ENCODE results near the gene GXYLT2.
A peak's percentile ranks its signal among the peaks of the same experiment; 100 is the strongest.
"Not testable (repeated sequence)": the region's sequence is repeated elsewhere in the genome, so short reads cannot be mapped to it uniquely, and the experiment has no call there.

Gene GXYLT2

DNA sequence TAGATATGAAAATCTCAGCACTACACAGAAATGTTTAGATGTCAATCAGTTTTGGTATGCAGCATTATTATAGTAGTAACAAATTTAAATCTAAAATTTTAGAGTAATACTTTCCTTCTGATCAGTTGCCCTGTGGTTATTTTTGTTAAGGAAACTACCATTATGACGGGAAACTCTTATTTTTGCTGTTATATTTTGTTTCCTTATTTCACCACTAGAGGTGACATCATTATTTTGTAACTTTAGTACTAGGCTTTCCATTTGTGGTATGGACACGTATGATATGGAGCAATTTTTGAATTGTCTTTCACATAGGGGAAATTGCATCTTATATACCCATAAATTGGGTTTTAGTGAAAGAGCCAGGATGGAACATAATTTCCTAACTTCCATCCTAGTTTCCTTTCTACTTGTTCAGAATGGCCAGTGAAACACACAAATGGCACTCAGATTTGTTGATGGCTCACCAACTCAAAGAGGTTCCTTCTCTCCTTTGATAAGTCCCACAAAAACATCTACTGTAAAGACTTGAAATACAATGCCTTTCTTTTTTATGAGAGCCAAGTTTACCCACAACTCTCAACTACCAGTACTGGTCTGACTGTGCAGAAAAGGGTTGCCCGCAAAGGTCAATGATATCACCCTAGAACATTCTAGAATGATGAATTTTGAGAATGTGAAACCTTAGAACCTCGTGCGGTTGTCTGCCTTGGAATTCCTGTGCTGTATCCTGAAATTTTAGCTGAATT lies 89.4 kb downstream of the GXYLT2 start:
- no peak for DNase-seq

DNA sequence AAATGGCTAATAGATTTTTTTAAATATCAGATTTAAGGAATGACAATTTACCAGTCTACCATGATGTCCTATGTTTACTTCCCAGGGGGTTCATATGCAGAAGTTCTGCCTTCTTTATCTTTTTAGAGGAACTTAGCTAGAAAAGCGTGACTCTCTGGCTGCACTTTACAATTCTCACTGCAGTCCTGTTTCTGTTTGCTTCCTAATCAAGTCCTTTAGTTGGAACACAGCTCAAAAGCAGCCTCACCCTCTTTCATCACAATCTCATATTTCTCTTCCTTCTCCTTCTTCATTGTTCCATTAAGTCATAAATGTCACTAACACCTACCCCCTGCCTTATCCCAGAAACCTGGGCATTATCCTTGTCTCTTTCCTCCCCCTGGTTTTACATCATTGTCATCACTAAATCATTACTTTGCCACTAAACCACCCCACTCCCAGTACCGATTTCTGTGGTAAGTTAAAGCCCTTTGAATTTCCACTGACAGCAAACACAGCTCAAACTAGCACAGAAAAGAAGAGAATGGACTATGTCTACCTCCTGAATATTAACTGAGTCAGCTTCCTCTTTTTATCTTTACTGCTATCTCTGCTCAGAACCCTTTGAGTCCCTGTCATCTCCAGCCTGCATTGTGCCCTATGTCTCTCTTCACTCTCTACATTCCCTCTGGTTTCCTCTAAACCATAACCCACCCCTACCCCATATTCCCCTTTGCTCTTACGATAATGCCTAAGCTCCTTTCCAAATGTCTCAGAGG lies 94.9 kb downstream of the GXYLT2 start:
- DNase-seq = no peak

DNA sequence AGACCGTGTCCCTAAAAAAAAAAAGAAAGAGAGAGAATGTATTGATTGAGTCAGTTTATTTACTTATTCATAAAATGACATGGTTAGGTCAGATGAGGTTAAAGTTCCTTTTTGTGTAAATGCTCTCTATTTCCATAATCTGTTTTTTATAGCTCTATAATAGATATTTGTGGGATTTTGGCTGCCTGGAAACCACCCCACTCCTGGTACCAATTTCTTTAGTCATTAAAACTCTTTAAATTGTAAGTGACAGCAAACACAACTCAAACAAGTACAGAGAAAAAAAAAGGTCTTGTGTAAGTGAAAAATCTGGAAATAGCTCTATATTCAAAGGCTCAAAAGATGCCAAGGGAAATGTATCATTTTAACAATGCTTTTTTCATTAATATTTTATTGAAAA lies 97.7 kb downstream of the GXYLT2 start:
- DNase-seq = no peak

DNA sequence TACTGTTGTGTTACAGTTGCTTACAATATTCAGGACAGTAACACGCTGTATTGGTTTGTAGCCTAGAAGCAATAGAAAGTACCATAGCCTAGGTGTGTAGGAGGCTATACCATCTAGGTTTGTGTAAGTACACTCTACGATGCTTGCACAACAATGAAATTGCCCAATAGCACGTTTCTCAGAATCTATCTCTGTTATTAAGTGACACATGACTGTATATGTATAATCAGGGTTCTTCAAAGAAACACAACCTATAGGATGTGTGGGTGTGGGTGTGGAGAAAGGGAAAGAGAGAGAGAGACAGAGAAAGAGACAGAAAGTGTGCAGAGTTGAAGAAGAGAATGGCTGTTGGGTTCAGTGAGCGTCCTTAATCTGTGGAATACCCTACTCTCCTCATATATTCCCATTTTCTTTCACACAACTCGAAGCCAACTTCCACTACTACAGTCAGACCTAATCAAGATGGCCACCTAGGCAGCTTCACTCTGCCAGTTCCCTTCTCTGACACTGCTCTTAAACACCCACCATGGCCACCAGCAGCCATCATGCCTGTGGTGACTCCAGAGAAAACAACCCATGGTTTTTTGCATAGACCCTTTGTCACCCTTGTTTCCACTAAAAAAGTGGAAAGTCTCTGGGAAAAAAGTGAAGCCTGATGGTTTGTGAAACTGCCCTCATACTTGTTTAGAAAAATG lies 103.0 kb downstream of the GXYLT2 start:
- DNase-seq = no peak

DNA sequence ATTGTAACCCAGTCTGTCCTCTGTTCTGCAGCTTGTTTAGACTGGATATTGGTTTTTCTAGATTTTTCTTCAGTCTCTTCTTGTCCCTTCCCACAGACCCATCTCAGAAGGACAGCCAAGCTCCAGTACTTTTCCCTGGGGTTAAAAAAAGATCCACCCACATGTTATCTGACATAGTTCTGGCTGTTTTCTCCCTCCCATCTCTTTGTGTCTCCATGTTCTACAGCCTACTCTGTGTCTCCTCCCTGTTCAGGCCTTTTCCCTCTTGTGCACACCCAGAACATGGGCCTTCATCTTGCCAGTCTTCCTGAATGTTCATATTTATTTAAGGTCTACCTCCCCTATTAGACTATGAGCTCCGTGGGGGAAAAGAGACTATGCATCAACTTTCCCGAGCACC lies 103.7 kb downstream of the GXYLT2 start:
- DNase-seq = no peak

DNA sequence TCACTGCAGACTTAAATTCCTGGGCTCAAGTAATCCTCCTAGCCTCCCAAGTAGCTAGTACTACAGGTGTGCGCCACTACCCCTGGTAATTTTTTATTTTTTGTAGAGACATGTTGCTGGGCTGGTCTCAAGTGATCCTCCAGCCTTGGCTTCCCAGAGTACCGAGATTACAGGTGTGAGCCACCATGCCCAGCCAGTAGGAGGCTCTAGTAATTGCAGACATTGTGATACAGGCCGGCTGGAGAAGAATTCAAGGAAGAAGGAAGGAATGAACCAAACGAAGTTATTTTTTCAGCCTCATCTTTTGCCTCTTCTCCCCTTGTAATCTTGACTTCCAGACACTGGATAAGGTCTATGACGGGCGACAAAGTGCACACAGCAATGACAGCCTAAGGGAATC lies 105.5 kb downstream of the GXYLT2 start:
- no peak for DNase-seq

DNA sequence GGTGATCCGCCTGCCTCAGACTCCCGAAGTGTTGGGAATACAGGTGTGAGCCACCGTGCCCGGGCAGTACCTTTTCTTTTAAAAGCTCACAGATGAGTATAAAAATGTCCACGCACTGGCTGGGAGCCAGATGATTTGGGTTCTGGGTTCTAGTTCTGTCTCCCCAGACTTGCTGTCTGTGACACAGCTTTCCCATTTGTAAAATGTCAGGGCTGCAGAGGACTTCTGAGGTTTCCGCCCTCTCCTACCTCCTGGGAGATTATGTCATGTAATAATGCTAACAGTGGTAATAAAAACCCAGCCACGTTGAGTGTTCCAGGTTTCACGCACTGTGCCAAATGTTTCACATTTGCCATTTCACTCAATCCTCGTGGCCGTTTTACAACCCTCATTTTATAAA lies 107.5 kb downstream of the GXYLT2 start:
- no peak for DNase-seq

DNA sequence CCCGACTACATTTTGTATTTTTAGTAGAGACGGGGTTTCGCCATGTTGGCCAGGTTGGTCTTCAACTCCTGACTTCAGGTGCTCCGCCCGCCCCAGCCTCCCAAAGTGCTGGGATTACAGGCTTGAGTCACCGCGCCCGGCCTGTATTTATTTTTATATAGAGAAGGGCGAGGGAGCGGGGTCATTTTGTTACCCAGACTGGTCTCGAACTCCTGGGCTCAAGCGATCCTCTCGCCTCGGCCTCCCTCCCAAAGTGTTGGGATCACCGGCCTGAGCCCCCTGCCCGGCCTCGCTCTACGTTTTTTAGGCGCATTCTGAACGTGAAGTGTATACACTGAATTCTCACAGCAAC lies 108.3 kb downstream of the GXYLT2 start:
- no peak for DNase-seq

DNA sequence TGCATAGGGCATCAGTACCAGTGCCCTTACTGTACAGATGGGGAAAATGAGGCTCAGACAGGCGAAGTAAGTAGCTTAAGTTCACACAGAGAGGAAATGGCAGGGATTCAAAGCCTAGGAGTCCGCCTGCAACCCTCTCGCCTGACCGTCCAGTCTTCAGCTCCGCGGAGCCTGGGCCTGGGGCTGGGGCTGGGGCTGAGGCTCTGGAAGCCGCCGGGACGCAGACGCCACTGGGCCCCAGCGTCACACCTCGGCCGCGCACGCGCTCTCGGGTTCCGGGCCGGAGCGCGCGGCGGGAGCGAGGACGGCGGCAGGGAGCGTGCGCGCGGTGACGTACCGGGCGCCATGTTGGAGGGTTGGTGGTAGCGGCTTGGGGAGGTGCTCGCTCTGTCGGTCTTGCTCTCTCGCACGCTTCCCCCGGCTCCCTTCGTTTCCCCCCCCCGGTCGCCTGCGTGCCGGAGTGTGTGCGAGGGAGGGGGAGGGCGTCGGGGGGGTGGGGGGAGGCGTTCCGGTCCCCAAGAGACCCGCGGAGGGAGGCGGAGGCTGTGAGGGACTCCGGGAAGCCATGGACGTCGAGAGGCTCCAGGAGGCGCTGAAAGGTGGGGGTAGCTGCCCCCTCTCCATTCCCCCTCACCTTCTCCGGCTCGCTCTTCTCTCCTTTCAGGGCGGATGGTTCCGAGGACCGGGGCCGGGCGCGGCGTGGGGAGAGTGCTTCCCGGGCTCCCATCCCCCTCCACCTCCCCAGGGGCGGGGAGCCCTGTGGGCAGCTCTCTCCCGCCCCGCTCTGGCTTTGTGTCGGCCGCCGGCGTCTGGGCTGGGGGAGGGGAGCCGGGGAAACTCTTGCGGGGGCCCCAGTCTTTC lies 108.9 kb downstream of the GXYLT2 start, which contains the start of gene PPP4R2:
Gene PPP4R2 (plus strand): TSS at position 339 of the 861 bp plus-strand sequence. CDS start 227 bp downstream, at position 566.
- DNase-seq = peak; percentile 93

DNA sequence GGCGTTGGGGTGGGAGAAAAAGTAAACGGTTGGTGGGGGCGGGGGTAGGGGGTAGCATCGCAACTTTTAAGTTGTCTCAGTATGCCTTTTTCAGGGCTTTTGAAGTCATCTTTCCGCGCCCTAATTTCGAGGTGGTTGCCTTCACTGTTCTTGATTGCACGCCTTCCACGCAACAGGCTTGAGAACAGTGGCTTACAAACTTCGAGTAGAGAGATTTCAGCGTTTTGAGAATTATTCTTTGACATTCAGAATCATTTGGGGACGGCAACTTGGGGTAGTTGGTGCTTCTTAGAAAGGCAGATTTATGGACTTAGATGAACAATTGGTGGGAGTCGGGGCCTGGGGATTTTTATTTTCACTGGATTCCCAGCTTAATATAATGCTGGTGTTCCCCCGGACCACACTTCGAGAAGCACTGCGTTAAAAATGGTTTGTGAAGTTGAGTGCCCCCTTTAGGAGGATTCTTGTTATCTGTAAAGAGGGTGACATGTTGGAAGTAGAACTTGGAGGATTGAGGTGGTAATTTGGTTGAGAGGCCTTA lies 109.6 kb downstream of the GXYLT2 start:
- peak; percentile 62 for DNase-seq

DNA sequence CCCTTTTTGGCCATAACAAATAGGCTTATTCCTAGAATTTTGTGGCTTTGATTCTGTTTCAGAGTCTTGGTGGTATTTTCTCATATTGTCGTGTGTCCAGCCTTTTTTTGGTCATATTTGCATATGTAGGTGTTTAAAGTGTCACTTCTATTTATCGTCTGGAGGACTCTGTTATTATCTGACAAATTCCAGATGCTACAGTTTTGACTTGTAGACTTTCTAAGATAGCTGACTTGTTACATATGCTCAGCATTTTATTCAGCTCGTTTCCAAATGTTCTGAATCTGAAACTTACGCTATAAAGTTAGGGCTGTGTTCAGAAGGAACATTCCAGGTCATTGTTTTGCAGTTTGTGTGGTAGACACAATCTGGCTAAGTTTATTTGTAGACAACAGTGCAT lies 110.6 kb downstream of the GXYLT2 start:
- DNase-seq = no peak

DNA sequence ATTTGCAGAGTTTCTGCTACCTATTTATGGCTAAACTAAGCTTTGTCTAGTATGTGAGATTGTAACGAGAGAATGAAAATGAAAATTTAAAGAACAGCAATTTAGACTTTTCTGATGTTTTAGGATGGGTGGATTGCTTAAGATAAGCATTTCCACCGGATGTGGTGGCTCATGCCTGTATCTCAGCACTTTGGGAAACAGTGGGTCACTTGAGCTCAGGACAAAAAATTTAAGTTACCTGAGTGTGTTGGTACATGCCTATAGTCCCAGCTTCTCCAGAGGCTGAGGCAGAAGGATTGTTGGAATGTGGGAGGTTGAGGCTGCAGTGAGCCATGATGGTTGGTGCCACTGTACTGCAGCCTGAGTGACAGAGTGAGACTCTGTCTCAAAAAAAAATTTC lies 112.1 kb downstream of the GXYLT2 start:
- DNase-seq = no peak

DNA sequence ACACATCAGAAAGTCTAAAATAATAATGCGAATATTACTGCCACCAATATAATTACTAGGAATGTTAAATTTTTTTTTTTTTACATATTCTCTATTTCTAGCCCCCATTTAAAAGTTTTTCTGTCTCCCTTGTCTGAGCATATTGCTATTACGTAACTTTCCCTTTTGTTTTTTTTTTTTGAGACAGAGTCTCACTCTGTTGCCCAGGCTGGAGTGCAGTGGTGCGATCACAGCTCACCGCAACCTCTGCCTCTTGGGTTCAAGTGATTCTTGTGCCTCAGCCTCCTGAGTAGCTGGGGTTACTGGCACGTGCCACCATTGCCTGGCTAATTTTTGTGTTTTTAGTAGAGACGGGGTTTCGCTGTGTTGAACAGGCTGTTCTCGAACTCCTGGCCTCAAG lies 115.2 kb downstream of the GXYLT2 start:
- DNase-seq = not testable (repeated sequence)

DNA sequence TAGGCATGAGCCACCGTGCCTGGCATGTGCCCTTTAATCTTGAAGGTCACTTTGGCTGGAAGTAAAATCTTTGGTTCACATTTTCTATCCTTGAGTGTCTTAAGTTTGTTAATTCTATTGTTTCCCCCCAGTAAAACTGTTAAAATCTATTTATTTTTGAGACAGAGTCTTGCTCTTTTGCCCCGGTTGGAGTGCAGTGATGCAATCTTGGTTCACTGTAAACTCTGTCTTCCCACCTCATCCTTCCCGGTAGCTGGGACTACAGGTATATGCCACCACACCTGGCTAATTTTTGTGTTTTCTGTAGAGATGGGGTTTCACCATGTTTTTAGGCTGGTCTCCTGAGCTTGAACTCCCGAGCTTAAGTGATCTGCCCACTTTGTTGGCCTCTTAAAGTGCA lies 116.5 kb downstream of the GXYLT2 start:
- DNase-seq = no peak

DNA sequence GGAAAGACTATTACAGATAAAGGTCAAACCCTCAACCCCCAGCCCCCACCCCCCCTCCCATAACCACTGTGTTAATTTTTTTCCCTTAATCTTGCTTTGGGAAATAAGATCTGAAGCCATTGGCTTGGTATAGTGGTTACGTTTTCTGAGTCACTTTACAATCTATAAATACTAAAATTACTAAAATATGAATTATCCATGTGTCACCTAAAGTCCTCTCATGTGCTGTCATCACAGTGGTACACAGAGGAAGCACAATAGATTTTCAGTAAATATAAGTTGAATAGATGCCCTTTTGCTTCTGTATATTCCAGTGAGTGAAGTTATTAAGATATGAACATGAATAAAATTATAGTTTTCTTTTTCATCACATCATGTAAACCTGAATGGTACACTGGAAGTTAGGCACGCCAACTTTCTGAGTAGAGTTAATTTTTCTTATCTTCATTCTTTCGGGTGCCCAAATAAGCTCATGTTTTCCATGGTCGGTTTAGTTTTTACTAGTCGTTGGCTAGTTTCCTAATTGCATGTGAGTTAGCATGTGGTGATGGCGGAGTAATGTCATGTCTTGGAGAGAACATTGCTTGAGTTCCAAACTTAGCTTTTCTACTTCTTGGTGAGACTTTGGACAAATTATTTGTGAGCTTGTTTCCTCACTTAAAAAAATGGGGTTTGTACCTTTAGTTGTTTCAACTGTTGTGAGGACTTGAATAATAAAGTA lies 120.3 kb downstream of the GXYLT2 start:
- DNase-seq = no peak

DNA sequence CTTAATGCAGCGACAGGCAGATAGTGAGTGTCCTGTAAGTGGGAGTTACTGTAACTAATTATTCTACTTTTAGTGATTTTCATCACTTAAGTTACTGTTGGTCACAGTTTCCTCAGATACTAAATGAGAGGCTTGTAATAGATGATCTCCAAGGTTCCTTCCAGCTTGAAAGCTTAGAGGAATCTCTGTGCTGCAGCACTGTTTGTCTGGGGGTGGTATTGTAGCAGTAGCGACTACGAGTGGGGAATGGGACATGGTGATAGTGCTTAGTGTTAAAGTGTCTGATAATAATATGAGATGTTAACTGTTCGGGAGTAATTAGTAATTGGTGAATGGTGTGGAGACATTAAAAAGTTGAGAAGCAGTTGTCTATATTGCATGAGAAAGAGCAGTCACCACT lies 121.2 kb downstream of the GXYLT2 start:
- no peak for DNase-seq

DNA sequence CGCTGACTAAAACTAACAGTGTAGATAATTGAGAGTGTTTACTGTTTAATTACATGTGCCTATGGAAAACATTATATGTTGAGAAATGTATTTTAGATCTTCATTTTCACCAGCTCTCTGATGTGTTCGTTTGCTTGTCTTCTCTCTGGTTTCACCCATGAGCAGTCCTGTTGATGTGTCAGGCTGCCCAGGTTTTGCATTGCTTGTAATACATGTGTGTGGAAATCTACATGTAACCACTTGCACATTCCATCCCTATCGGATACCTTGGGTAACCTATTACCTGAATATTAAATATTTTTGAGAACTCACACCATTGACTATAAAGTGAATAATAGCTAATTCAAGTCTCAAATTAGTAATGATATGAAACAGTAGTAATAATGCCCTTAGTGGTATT lies 121.9 kb downstream of the GXYLT2 start:
- DNase-seq = no peak

DNA sequence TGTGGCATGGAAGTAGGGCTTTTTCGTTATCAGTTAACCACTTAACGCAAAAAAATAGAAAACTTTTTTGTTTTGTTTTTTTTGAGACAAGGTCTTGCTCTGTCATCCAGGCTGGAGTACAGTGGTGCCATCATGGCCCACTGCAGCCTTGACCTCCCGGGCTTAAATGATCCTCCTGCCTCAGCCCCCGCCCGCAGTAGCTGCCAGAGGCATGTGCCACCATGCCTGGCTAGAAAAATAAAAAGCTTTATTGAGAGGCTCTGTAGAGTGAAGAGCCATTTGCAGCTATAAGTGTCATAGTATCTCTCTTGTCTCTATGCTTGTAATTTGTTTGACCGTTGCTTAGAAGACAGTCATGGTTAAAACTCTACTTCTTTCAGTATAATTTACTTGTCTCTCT lies 122.3 kb downstream of the GXYLT2 start:
- no peak for DNase-seq

DNA sequence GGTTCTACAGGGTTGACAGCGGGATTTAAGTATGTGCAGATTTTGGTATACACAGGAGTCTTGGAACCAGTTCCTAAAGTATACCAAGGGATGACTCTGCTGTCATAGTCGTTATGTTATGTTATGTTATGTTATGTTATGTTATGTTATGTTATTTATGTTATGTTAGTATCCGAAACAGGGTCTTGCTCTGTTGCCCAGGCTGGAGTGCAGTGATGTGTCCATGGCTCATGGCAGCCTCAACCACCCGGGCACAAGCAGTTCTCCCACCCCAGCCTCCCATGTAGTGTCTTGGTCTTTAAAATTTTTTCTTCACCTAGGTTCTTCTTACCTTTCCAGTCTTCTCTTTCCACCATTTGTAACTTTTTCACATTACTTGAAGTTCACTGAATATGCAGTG lies 130.5 kb downstream of the GXYLT2 start:
- DNase-seq = no peak

DNA sequence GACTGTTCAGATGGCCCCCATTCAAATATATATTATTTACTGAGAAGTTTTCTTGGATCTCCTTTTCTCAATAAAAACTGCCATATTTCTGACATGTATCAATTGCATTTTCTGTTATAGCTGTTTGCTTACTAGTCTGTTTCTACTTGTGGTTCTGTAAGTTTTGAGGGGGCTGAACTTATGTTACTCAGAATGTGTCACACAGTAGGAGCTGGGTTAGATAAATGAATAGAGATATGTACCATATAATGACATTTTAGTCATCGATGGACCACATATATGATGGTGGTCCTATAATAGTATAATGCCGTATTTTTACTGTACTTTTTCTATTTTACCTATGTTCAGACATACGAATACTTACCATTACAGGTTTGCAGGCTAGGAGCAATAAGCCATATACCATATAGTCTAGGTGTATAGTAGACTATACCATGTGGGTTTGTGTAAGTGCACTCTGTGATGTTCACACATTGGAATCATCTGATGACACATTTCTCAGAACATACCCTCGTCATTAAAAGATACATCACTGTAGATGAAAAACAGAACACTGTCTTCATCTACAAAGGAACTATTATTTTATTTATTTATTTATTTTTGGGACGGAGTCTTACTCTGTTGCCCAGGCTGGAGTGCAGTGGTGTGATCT lies 131.1 kb downstream of the GXYLT2 start:
- no peak for DNase-seq

DNA sequence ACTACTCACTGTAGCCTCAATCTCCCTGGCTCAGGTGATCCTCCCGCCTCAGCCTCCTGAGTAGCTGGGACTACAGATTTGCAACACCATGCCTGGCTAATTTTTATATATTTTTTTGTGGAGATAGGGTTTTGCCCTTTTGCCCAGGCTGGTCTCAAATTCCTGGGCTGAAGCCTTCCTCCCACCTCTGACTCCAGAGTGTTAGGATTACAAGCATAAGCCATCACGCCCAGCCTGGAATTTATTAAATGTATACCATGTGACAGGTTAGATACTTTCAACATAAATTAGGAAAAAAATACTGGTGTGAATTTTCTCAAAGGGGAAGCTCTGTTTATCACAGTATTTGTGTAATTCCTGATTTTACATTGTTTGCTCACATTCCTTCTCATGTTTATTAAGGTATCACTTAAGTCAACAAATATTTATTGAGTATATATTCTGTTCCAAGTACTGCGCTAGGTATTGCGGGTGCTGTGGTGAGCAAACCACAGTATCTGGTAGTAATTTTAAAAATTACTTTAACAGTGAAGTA lies 133.5 kb downstream of the GXYLT2 start:
- no peak for DNase-seq
